HTR-8/SVneo (cell line): ENCODE results near the gene GPRC5D.
A peak's percentile ranks its signal among the peaks of the same experiment; 100 is the strongest.

ENCODE experiments used
- DNase-seq: peaks from one replicate; pipeline ENCODE4 v3.0.0; 2011; ENCODE audit warnings: low spot score, mixed read lengths; ENCODE audit not compliant: insufficient read length
- FAIRE-seq: peaks from 2 replicates; lab custom pipeline; 2011; peaks lifted over from hg19 to GRCh38; lab: Jason Lieb, UNC

GPRC5D gene

DNA sequence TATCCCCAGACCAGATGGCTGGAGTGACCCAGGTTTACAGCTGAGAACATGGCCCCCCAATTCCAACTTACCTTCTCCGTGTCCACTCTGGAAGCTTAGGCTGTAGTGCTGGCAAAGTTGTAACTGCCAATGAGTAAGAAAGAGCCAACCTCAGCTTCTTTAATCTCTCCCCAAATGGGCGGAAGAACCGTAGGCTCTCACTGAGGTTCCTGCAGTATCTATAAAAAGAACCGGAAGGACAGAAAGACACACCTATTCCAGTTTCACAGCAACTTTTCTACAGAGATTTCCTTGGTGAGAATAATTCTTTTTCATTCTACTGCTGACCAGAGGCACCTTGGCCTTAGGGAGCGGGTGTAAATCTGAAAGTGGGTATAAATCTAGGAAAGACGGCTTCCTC is at the start of gene GPRC5D:
Gene GPRC5D (minus strand): TSS at position 135 of the 400 bp plus-strand sequence. CDS start 1,786 bp downstream, outside the sequence.
- FAIRE-seq (no peak), DNase-seq (no peak)

- FAIRE-seq (no peak), DNase-seq (no peak)
Measured at GRCh38 chr12:13001775-13002040, 49.7 kb upstream of the GPRC5D start.

GRCh38 chr12:13000925-13001774 is 49.2 kb upstream of the GPRC5D start:
- FAIRE-seq: no peak
- peak; percentile 60 for DNase-seq

DNA sequence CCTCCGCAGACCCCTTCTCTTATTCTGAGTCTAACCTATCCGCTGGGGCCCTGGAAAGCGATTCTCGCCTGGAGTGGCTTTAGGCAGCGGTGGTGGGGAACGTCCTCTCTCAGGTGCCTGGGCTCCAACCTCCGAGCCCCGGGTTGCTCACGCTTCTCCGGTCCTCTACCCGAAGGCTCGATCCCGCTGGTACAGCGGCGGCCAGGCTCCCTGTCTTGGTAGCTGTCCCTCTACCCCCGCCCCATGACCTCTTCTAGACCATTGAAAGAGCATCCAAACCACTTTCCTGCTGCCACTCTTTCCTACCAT is 48.6 kb upstream of the GPRC5D start:
- DNase-seq (peak; percentile 36), FAIRE-seq (no peak)

DNA sequence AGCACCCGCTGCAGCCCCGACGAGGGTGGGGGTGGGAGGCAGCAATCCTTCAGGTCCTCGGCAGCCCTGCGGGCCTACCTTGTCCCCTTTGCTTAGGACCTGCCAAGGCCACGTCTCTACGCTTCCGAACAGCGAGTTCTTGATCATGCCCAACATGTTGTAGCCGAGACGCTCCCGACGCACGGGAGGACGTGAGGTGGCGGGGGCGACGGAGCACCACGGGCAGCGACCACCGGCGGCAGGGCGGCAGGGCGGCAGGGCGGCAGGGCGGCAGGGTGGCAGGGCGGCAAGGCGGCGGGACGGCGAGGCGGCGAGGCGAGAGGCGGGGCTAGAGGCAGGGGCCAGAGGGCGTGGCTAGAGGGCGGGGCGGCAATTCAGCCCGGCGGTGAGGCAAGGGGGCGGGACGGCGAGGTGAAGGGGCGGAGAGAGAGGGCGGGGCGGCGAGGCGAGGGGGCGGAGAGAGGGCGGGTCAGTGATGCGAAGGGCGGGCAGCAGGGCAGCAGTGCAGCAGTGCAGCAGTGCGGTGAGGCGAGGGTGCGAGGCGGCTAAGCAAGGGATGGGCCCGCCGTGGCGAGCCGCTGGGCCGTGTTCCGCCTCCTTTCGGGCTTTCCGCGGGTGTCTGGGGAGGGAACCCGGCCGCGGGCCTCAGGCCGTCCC is 48.1 kb upstream of the GPRC5D start, which contains the start of gene HEBP1:
Gene HEBP1 (minus strand): TSS at position 307 of the 657 bp plus-strand sequence. CDS start 151 bp downstream, at position 156.
- peak; percentile 99 for FAIRE-seq
- DNase-seq: peak; percentile 80

DNA sequence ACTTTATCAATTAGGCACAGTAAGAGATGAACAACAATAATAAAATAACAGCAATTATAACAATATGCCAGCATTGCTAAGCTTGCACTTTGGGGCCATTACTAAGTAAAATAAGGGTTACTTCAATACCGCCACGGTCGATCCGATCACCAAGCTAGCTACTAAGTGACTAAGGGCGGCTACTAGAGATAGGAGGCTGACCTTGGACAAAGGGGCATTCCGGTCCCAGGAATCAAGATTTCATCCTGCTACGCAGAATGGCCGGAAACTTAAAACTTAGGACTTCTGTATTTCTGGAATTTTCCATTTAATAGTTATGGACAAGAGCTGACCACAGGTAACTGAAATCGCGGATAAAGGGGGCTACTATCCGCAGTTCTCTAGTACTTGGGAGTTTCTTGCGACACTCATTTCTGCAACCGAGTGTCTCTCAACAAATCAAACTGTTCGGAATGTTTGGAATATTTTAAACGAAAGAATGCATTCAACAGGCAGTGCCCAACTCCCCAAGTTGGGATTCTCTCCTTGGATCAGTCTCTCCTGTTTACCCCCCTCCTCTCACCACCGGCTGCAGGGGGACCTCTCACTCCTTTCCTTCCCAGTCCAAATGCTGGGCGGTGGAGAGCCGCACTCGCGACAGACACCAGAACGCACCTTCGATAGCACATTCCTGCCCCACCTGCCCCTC is 47.4 kb upstream of the GPRC5D start:
- FAIRE-seq: no peak

GRCh38 chr12:12998248-12998647 is 46.3 kb upstream of the GPRC5D start:
- FAIRE-seq: no peak

More for the DNA sequence above, 47.4 kb upstream of the GPRC5D start:
- DNase-seq: no peak

DNA sequence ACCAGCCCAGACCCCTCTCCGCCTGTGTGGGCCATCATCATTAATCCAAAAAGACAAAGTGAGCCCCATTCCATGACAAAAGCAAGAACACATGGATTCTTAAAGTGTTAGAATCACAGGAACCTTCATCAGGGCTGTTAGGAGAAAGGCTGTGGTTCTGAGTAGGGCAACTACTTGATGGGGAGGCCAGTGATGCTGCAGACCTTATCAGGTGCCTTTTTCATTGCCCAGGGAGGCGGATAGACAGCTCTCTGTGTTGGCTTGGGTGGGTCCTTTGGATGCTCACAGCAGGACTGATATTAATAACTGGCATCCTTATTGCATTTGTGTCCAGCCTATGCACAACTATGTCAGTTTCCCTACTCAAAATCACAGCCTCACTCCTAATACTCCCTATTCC is 45.8 kb upstream of the GPRC5D start:
- FAIRE-seq (no peak), DNase-seq (no peak)

More at GRCh38 chr12:12998248-12998647, 46.3 kb upstream of the GPRC5D start:
- DNase-seq: no peak

- DNase-seq (no peak), FAIRE-seq (no peak)
Measured at GRCh38 chr12:12997156-12997555, 45.2 kb upstream of the GPRC5D start.

- FAIRE-seq (no peak), DNase-seq (no peak)
Measured at GRCh38 chr12:12996209-12996608, 44.2 kb upstream of the GPRC5D start.

DNA sequence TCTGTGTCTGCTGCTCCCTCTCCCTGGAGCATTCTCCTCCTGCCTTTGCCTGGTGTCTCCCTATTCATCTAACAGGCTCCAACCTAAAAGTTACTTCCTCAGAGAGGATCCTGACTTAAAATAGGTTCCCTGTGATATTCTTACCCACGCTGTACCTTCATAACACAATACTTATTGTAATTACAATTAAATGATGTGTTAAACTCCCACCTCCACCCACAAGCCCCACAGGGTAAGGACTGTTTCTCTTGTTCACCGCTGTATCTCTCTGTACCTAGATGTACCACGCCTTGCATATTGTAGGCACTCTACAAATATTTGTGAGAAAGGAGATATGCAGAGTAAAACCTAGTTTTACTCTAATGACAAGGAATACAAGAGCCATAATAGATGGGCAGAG is 43.1 kb upstream of the GPRC5D start:
- FAIRE-seq (no peak), DNase-seq (no peak)

GRCh38 chr12:12993367-12993766 is 41.4 kb upstream of the GPRC5D start:
- no peak for FAIRE-seq

GRCh38 chr12:12992418-12993130 is 40.6 kb upstream of the GPRC5D start:
- FAIRE-seq (no peak), DNase-seq (peak; percentile 32)

More at GRCh38 chr12:12993367-12993766, 41.4 kb upstream of the GPRC5D start:
- DNase-seq: no peak

DNA sequence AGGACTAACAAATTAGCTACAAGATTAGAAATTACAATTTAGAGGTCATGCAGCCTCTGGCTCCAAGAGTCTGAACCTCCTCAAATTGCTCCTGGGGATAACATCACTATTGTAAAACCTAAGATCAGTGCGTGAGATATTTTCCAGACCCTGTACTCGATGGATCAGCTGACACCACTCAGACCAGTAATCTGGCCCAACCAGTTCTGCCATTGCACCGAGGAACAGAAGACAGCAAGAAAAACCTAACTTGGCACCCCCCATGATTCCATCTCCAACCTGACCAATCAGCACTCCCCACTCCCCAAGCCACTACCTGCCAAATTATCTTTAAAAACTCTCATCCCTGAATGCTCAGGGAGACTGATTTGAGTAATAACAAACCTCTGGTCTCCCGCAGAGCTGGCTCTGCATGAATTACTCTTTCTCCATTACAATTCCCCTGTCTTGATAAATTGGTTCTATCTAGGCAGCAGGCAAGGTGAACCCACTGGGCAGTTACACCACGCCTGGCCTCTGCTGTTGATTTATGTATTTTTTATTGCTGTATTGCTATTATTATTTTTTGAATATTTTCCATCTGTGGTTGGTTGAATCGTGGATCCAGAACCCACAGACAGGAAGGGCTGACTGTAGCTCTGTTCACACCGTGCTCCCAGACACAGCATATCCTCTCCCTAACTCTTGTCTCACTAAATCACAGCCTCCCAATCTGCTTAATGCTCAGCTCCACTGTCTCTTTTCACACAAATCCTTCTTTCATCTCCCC is 38.9 kb upstream of the GPRC5D start:
- DNase-seq (no peak), FAIRE-seq (no peak)

DNA sequence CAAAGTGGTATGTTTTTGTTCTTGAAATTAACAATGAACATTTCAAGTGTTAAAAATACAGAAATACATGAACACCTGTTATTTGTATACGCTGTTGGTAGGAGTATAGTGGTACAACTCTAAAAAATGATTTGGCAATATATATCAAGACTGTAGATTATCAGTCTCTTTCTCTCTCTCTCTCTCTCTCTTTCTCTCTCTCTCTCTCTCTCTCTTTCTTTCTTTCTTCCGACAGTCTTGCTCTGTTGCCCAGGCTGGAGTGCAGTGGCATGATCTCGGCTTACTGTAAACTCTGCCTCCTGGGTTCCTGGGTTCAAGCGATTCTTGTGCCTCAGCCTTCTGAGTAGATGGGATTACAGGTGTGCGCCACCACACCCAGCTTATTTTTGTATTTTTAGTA is 35.5 kb upstream of the GPRC5D start:
- DNase-seq (no peak), FAIRE-seq (no peak)

- DNase-seq: no peak
- no peak for FAIRE-seq
Measured at GRCh38 chr12:12986775-12987331, 34.9 kb upstream of the GPRC5D start.

- FAIRE-seq (no peak), DNase-seq (no peak)
Measured at GRCh38 chr12:12985817-12986408, 33.9 kb upstream of the GPRC5D start.

GRCh38 chr12:12984149-12984548 is 32.2 kb upstream of the GPRC5D start:
- no peak for DNase-seq
- no peak for FAIRE-seq

DNA sequence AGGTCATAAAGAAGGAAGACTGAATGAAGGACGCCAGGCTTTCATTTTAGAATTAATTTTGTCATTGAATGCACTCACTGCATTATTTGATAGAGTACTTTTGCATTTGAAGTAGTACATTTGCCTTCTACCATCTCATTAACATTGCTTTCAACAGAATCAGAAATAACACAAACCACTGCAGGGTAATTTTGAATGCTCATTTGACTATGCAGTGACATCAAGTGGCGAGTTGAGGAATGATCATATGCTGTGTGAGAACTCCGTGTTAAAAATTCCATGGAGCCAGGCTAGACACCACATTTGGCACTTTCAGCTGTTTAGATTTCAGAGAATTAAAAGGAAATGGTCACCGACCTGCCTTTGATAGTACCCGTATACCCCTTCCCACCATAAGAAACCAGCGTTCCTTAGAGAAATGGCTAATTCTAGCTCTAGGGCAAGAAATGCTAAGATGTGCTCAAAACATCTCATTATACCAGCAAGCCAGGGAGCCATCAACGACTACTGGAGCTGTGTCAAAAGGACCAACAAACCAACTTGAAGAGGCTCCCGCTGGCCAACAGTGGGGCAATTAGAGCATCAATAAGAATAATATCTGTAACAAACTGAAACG is 31.6 kb upstream of the GPRC5D start:
- DNase-seq (peak; percentile 38), FAIRE-seq (no peak)
